ENCODE measurements around the gene LRRC3. TPM values are rescaled to one million over a fixed set of nuclear protein-coding genes. Genes with fewer than 3 reads are reported as not detected.

LRRC3 gene
- total and polyA plus RNA-seq, 2 of the 8 experiments (the other 6 are each of a cell fraction or from before 2014, with no cell fraction given) = 3.1 to 5.4 TPM

- TF ChIP-seq JUN (IDR thresholded peaks at IDR 0.05; ENCODE audit: low read depth, low read length) (no peak), EZH2 (IDR thresholded peaks at IDR 0.05; ENCODE audit: low read depth, low read length, severe bottlenecking) (no peak), RXRA (IDR thresholded peaks at IDR 0.05; ENCODE audit: insufficient read depth, low read depth, low read length) (no peak), CBX8 (IDR thresholded peaks at IDR 0.05; ENCODE audit: borderline replicate concordance, low read depth, low read length) (no peak), GABPA (IDR thresholded peaks at IDR 0.05; ENCODE audit: borderline replicate concordance, insufficient read depth, low read length) (no peak), NANOG (IDR thresholded peaks at IDR 0.05; ENCODE audit: insufficient read depth, low read depth, low read length, poor library complexity, severe bottlenecking) (no peak), GTF2F1 (IDR thresholded peaks at IDR 0.05; ENCODE audit: borderline replicate concordance, low read depth, low read length) (no peak)
- TF ChIP-seq, protein P1, sequence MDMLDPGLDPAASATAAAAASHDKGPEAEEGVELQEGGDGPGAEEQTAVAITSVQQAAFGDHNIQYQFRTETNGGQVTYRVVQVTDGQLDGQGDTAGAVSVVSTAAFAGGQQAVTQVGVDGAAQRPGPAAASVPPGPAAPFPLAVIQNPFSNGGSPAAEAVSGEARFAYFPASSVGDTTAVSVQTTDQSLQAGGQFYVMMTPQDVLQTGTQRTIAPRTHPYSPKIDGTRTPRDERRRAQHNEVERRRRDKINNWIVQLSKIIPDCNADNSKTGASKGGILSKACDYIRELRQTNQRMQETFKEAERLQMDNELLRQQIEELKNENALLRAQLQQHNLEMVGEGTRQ (IDR thresholded peaks at IDR 0.05; ENCODE audit: low read length) = no peak
Observed at GRCh38 chr21:44483288-44484237, 28.3 kb downstream of the LRRC3 start (continued).

Measured in H1 (cell line).